Melanocyte of skin (primary cell): Measurements from ENCODE around the gene LMNTD2. TPM values are rescaled to one million over a fixed set of nuclear protein-coding genes. Genes with fewer than 3 reads are reported as not detected.

Experiments
- small RNA-seq, 2 donors: library from RNA; depleted of rRNA; stranded (forward); fragments of <200 nt; gene quantifications; one replicate each; pipeline ENCODE3, GENCODE V24; 2012
- total RNA-seq, 2 donors: library from RNA; depleted of rRNA; stranded (reverse); fragments of >200 nt; gene quantifications; 2 replicates each; pipeline ENCODE4 v1.2.3, GENCODE V29; 2012

Gene LMNTD2
- total RNA-seq = 1 to 10 TPM in 1 of 2 donors, under 1 TPM in 1; 0.67 to 1.4 TPM

GRCh38 chr11:560305-561147 is at the start of gene LMNTD2, which contains the start of gene RASSF7:
Gene LMNTD2, minus strand, starts transcription at chr11:560738. Its CDS starts 22 bp downstream, at chr11:560716.
Gene RASSF7, plus strand, starts transcription at chr11:560970. Its CDS starts 799 bp downstream, at chr11:561769.

GRCh38 chr11:575996-576768 is 15.6 kb upstream of the LMNTD2 start, which contains the start of gene PHRF1:
Gene PHRF1, plus strand, starts transcription at chr11:576470. Its CDS starts 5,043 bp downstream, at chr11:581513.

GRCh38 chr11:536841-537621 is 23.5 kb downstream of the LMNTD2 start, which contains the start of gene LRRC56:
Gene LRRC56, plus strand, starts transcription at chr11:537527. Its CDS starts 3,158 bp downstream, at chr11:540685.

GRCh38 chr11:535519-536454 is 24.8 kb downstream of the LMNTD2 start, which contains the start of gene HRAS:
Gene HRAS, minus strand, starts transcription at chr11:535576.

GRCh38 chr11:506995-507726 is 53.4 kb downstream of the LMNTD2 start, which contains the start of gene RNH1:
Gene RNH1, minus strand, starts transcription at chr11:507242. Its CDS starts 5,080 bp downstream, at chr11:502162.

Small RNA genes within 50 kb of the gene (small RNA-seq; reads per million reads assigned to genes)
- 18.4 to 24.5 reads per million in 2 donors for gene MIR210

Other genes with a start within 250 kb of the LMNTD2 start
- 100 to 1,000 TPM; 611 to 715 TPM for gene IFITM1, start 246.7 kb downstream of the LMNTD2 start, total RNA-seq
- 100 to 1,000 TPM; 292 to 341 TPM for gene IFITM3, start 239.9 kb downstream of the LMNTD2 start, total RNA-seq
- 10 to 100 TPM in 1 of 2 donors, 1 to 10 TPM in 1; 5.0 to 15.8 TPM for gene B4GALNT4, start 191.2 kb downstream of the LMNTD2 start, total RNA-seq
- 1 to 10 TPM; 1.3 to 1.4 TPM for gene PKP3, start 166.5 kb downstream of the LMNTD2 start, total RNA-seq
- gene SIGIRR, start 145.7 kb downstream of the LMNTD2 start, total RNA-seq = 10 to 100 TPM; 29.6 to 54.7 TPM
- gene ANO9, start 118.7 kb downstream of the LMNTD2 start, total RNA-seq = under 1 TPM in 1 of 2 donors, not detected in 1; under 0.01 TPM
- 10 to 100 TPM; 38.9 to 44.0 TPM for gene PTDSS2, start 110.5 kb downstream of the LMNTD2 start, total RNA-seq
- gene RNH1, start 53.5 kb downstream of the LMNTD2 start, total RNA-seq = 100 to 1,000 TPM; 203 to 262 TPM
- 10 to 100 TPM; 29.6 to 64.6 TPM for gene HRAS, start 25.2 kb downstream of the LMNTD2 start, total RNA-seq
- gene LRRC56, start 23.2 kb downstream of the LMNTD2 start, total RNA-seq = under 1 TPM; under 0.01 to 0.33 TPM
- gene RASSF7, start 232 bp upstream of the LMNTD2 start, total RNA-seq = 1 to 10 TPM; 2.1 to 7.3 TPM
- gene PHRF1, start 15.7 kb upstream of the LMNTD2 start, total RNA-seq = 10 to 100 TPM; 21.7 to 32.3 TPM
- gene IRF7, start 55.2 kb upstream of the LMNTD2 start, total RNA-seq = 100 to 1,000 TPM; 148 to 177 TPM
- gene CDHR5, start 64.2 kb upstream of the LMNTD2 start, total RNA-seq = not detected
- not detected for gene SCT, start 66.4 kb upstream of the LMNTD2 start, total RNA-seq
- gene DRD4, start 76.5 kb upstream of the LMNTD2 start, total RNA-seq = not detected
- gene DEAF1, start 134.5 kb upstream of the LMNTD2 start, total RNA-seq = 10 to 100 TPM; 39.3 to 53.7 TPM
- gene TMEM80, start 135.1 kb upstream of the LMNTD2 start, total RNA-seq = 10 to 100 TPM in 1 of 2 donors, 1 to 10 TPM in 1; 7.0 to 15.1 TPM
- 10 to 100 TPM; 26.3 to 30.6 TPM for gene EPS8L2, start 145.5 kb upstream of the LMNTD2 start, total RNA-seq
- 100 to 1,000 TPM; 249 to 377 TPM for gene TALDO1, start 186.7 kb upstream of the LMNTD2 start, total RNA-seq
- 10 to 100 TPM; 34.0 to 42.0 TPM for gene GATD1, start 216.7 kb upstream of the LMNTD2 start, total RNA-seq
- gene CEND1, start 229.4 kb upstream of the LMNTD2 start, total RNA-seq = not detected
- 10 to 100 TPM in 1 of 2 donors, 1 to 10 TPM in 1; 8.6 to 24.3 TPM for gene SLC25A22, start 237.5 kb upstream of the LMNTD2 start, total RNA-seq
- gene PIDD1, start 244.5 kb upstream of the LMNTD2 start, total RNA-seq = 1 to 10 TPM; 5.9 to 7.3 TPM
- 100 to 1,000 TPM; 243 to 415 TPM for gene RPLP2, start 249.2 kb upstream of the LMNTD2 start, total RNA-seq